NCI-H2227 treated with DMSO at 0.1 percent for 48 hours (cell line): ENCODE measurements around the gene ATP2A3.

ENCODE experiments used
- DNase-seq: peaks from one replicate; lab custom pipeline; 2025; lab: John Stamatoyannopoulos, UW

The ATP2A3 gene

GRCh38 chr17:3926860-3927627 is 37.2 kb downstream of the ATP2A3 start:
- no peak for DNase-seq

- no peak for DNase-seq
These were observed 38.4 kb downstream of the ATP2A3 start for GRCh38 chr17:3925684-3926485.

- no peak for DNase-seq
These were observed 39.5 kb downstream of the ATP2A3 start for GRCh38 chr17:3924512-3925350.

- no peak for DNase-seq
These were observed 40.6 kb downstream of the ATP2A3 start for GRCh38 chr17:3923466-3924190.

- no peak for DNase-seq
These were observed 41.5 kb downstream of the ATP2A3 start for GRCh38 chr17:3922765-3923164.

- DNase-seq = no peak
These were observed 42.5 kb downstream of the ATP2A3 start for GRCh38 chr17:3921502-3922319.

- no peak for DNase-seq
These were observed 43.2 kb downstream of the ATP2A3 start for GRCh38 chr17:3921006-3921405.

- DNase-seq = no peak
These were observed 45.1 kb downstream of the ATP2A3 start for GRCh38 chr17:3919123-3919624.

- no peak for DNase-seq
These were observed 45.7 kb downstream of the ATP2A3 start for GRCh38 chr17:3918372-3919122.

GRCh38 chr17:3917391-3917931 is 46.8 kb downstream of the ATP2A3 start:
- no peak for DNase-seq

GRCh38 chr17:3916825-3917224 is 47.4 kb downstream of the ATP2A3 start:
- no peak for DNase-seq

- DNase-seq = no peak
These were observed 48.1 kb downstream of the ATP2A3 start, which contains the start of gene P2RX1 for GRCh38 chr17:3915995-3916696. P2RX1 (minus strand) TSS chr17:3916465; CDS start chr17:3916225, 240 bp downstream.

GRCh38 chr17:3915581-3915994 is 48.6 kb downstream of the ATP2A3 start:
- DNase-seq = no peak

- no peak for DNase-seq
These were observed 49.9 kb downstream of the ATP2A3 start for GRCh38 chr17:3914312-3914670.

GRCh38 chr17:3913531-3914311 is 50.5 kb downstream of the ATP2A3 start:
- peak; percentile 34 for DNase-seq

- DNase-seq = no peak
These were observed 51.4 kb downstream of the ATP2A3 start for GRCh38 chr17:3912827-3913226.

- DNase-seq = no peak
These were observed 52.8 kb downstream of the ATP2A3 start for GRCh38 chr17:3911271-3912053.
